Nephron progenitor cell (in vitro differentiated cells): ENCODE measurements around the gene EPHA10.

Source experiments
- DNase-seq: peaks from one replicate; pipeline ENCODE4 v3.0.0; 2021
- H3K27ac Mint-ChIP-seq: 2 replicates; pipeline ENCODE4 v1.8.0; 2021; ENCODE audit warnings: mild to moderate bottlenecking, moderate library complexity, mixed read lengths
- H3K27me3 Mint-ChIP-seq: 2 replicates; pipeline ENCODE4 v1.8.0; 2021; ENCODE audit warnings: mild to moderate bottlenecking, low read depth, mixed read lengths; ENCODE audit not compliant: poor library complexity
- H3K36me3 Mint-ChIP-seq: 2 replicates; pipeline ENCODE4 v1.8.0; 2021; ENCODE audit warnings: low read depth, mixed read lengths
- H3K4me1 Mint-ChIP-seq: 2 replicates; pipeline ENCODE4 v1.8.0; 2021; ENCODE audit warnings: mixed read lengths
- H3K4me3 Mint-ChIP-seq: 2 replicates; pipeline ENCODE4 v1.8.0; 2021; ENCODE audit warnings: mild to moderate bottlenecking, moderate library complexity, mixed read lengths
- H3K9me3 Mint-ChIP-seq: 2 replicates; pipeline ENCODE4 v1.8.0; 2021; ENCODE audit warnings: mild to moderate bottlenecking, moderate library complexity, mixed read lengths
- CTCF ChIP-seq: fragments of 200-600 bp; sonication (generic); IDR thresholded peaks from 2 replicates; pipeline ENCODE4 v1.5.0; 2021; ENCODE audit warnings: antibody characterized with exemption

EPHA10 gene

GRCh38 chr1:37725851-37726613 is 38.9 kb downstream of the EPHA10 start:
- no peak for TF ChIP-seq CTCF
- DNase-seq = no peak
- Mint-ChIP-seq H3K9me3 (no peaks in the 10 kb centered on the region), H3K27me3 (peaks cover 58% of the 10 kb centered on the region), H3K27ac (peak overlapping the region; percentile 38), H3K4me3 (no peak overlapping the region), H3K36me3 (no peaks in the 10 kb centered on the region), H3K4me1 (no peaks in the 10 kb centered on the region)

- no peak for DNase-seq
- no peaks in the 10 kb centered on the region for H3K9me3 Mint-ChIP-seq
- H3K27ac Mint-ChIP-seq = no peak overlapping the region
Observed at GRCh38 chr1:37724575-37724974, 40.3 kb downstream of the EPHA10 start.

GRCh38 chr1:37723390-37724078 is 41.4 kb downstream of the EPHA10 start:
- peaks cover 42% of the 10 kb centered on the region for H3K27me3 Mint-ChIP-seq

More at GRCh38 chr1:37724575-37724974, 40.3 kb downstream of the EPHA10 start:
- peaks cover 49% of the 10 kb centered on the region for H3K27me3 Mint-ChIP-seq
- H3K4me3 Mint-ChIP-seq = no peak overlapping the region
- no peaks in the 10 kb centered on the region for H3K36me3 Mint-ChIP-seq
- H3K4me1 Mint-ChIP-seq = no peaks in the 10 kb centered on the region
- no peak for TF ChIP-seq CTCF

GRCh38 chr1:37723072-37723389 is 41.9 kb downstream of the EPHA10 start:
- Mint-ChIP-seq H3K27me3 (peaks cover 37% of the 10 kb centered on the region), H3K4me1 (no peaks in the 10 kb centered on the region), H3K4me3 (no peak overlapping the region), H3K27ac (no peak overlapping the region), H3K36me3 (no peaks in the 10 kb centered on the region), H3K9me3 (no peaks in the 10 kb centered on the region)
- DNase-seq = no peak
- TF ChIP-seq CTCF = no peak

More at GRCh38 chr1:37723390-37724078, 41.4 kb downstream of the EPHA10 start:
- DNase-seq = no peak
- no peak overlapping the region for H3K27ac Mint-ChIP-seq
- TF ChIP-seq CTCF = no peak
- H3K36me3 Mint-ChIP-seq = no peaks in the 10 kb centered on the region
- H3K4me1 Mint-ChIP-seq = no peaks in the 10 kb centered on the region
- no peak overlapping the region for H3K4me3 Mint-ChIP-seq
- no peaks in the 10 kb centered on the region for H3K9me3 Mint-ChIP-seq

- Mint-ChIP-seq H3K27me3 (peaks cover 31% of the 10 kb centered on the region), H3K27ac (no peak overlapping the region), H3K4me1 (no peaks in the 10 kb centered on the region), H3K36me3 (no peaks in the 10 kb centered on the region), H3K4me3 (no peak overlapping the region), H3K9me3 (no peaks in the 10 kb centered on the region)
- DNase-seq = no peak
- no peak for TF ChIP-seq CTCF
Observed at GRCh38 chr1:37722181-37723071, 42.5 kb downstream of the EPHA10 start.
